ENCODE results near the gene ALG1L2.
"Not testable (repeated sequence)": the region's sequence is repeated elsewhere in the genome, so short reads cannot be mapped to it uniquely, and the experiment has no call there.

ALG1L2 gene

DNA sequence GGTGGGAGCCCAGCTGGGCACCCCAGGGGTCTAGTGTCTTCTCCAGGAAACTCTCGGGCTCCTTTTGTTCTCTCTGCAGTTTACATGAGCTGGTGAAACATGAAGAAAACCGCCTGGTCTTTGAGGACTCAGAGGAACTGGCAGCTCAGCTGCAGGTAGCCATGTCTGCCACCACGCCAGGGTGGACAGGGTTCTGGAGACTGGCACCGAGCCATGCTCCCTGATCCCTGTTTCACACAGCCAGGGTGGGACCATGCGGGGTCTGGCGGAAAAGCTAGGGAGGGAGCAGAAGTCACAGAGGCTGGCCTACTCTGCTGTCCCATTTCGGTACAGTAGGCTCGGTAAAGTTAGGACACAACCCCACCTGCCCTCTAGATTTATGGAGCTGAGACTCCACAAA lies 15.5 kb downstream of the ALG1L2 start:
- H3K4me1 ChIP-seq (ENCODE audit: insufficient read depth, low read length); H3K36me3 ChIP-seq (ENCODE audit: insufficient read depth, low read length); H3K4me3 ChIP-seq (ENCODE audit: low read depth in 1 of 2, low read length in 2 of 2); H3K9me3 ChIP-seq (ENCODE audit: low read length); H3K27me3 ChIP-seq (ENCODE audit: control insufficient read depth in 1 of 2, insufficient read depth in 2 of 2, low read length in 2 of 2); H3K9ac ChIP-seq (ENCODE audit: low read length); H3K27ac ChIP-seq (ENCODE audit: low read depth, low read length): not testable (repeated sequence)

- H3K4me1 ChIP-seq (ENCODE audit: insufficient read depth, low read length); H3K9me3 ChIP-seq (ENCODE audit: low read length); H3K27ac ChIP-seq (ENCODE audit: low read depth, low read length); H3K9ac ChIP-seq (ENCODE audit: low read length); H3K4me3 ChIP-seq (ENCODE audit: low read depth in 1 of 2, low read length in 2 of 2); H3K27me3 ChIP-seq (ENCODE audit: control insufficient read depth in 1 of 2, insufficient read depth in 2 of 2, low read length in 2 of 2); H3K36me3 ChIP-seq (ENCODE audit: insufficient read depth, low read length): not testable (repeated sequence)
These were observed 16.3 kb downstream of the ALG1L2 start for GRCh38 chr3:130097690-130098638.

DNA sequence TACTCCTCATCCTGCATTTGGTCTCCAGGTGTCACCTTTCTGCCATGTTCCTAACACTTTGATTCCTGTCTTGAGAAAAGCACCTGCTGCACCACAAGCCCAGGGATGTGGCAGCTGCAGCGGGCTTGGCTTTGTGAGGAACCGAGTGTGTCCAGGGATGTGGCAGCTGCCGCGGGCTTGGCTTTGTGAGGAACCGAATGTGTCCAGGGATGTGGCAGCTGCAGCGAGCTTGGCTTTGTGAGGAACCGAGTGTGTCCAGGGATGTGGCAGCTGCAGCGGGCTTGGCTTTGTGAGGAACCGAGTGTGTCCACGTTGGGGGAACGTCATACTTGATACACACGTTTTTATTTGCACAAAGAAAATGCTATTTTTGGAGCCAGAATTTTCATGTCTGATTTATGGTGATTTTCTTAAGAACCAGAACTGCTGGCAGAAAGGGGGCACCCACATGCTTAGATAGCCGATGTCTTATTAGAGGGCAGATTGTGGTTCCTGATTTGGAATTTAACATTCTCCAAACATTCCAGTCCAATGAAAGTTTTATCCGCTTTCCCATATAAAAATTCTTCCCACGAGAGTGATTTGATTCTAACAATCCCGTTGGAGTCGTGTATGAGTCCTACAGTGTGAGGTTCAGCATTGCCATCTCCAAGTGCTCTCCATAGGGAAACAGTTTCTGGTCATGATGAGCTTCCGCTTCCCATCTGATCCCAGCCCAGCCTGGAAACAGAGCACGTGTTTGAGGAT lies 17.2 kb downstream of the ALG1L2 start:
- H3K27me3 ChIP-seq (ENCODE audit: control insufficient read depth in 1 of 2, insufficient read depth in 2 of 2, low read length in 2 of 2); H3K4me3 ChIP-seq (ENCODE audit: low read depth in 1 of 2, low read length in 2 of 2); H3K9ac ChIP-seq (ENCODE audit: low read length); H3K27ac ChIP-seq (ENCODE audit: low read depth, low read length); H3K9me3 ChIP-seq (ENCODE audit: low read length); H3K36me3 ChIP-seq (ENCODE audit: insufficient read depth, low read length); H3K4me1 ChIP-seq (ENCODE audit: insufficient read depth, low read length): not testable (repeated sequence)

- H3K27ac ChIP-seq (ENCODE audit: low read depth, low read length); H3K9me3 ChIP-seq (ENCODE audit: low read length); H3K36me3 ChIP-seq (ENCODE audit: insufficient read depth, low read length); H3K27me3 ChIP-seq (ENCODE audit: control insufficient read depth in 1 of 2, insufficient read depth in 2 of 2, low read length in 2 of 2); H3K4me1 ChIP-seq (ENCODE audit: insufficient read depth, low read length); H3K9ac ChIP-seq (ENCODE audit: low read length); H3K4me3 ChIP-seq (ENCODE audit: low read depth in 1 of 2, low read length in 2 of 2): not testable (repeated sequence)
These were observed 20.9 kb downstream of the ALG1L2 start for GRCh38 chr3:130102545-130102944.

DNA sequence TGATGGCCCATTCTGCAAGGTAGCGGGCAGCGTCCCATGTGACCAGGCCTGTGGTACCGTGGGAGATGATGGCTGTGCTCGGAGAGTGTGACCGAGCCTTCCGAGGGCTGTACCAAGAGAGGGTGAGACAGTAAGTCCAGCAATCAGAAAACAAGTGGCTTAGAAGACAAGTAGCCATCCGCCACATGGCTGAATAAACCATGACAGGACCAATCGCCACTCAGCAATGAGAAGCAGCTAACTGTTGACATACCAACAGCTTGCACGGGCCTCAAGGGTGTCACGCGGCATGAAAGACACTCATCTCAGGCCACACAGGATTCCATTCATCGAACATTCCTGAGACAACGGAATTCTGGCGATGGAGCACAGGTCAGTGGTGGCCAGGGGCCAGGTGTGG lies 22.6 kb downstream of the ALG1L2 start:
- H3K4me3 ChIP-seq (ENCODE audit: low read depth in 1 of 2, low read length in 2 of 2); H3K27me3 ChIP-seq (ENCODE audit: control insufficient read depth in 1 of 2, insufficient read depth in 2 of 2, low read length in 2 of 2); H3K36me3 ChIP-seq (ENCODE audit: insufficient read depth, low read length); H3K9ac ChIP-seq (ENCODE audit: low read length); H3K9me3 ChIP-seq (ENCODE audit: low read length); H3K27ac ChIP-seq (ENCODE audit: low read depth, low read length); H3K4me1 ChIP-seq (ENCODE audit: insufficient read depth, low read length): not testable (repeated sequence)

- H3K36me3 ChIP-seq (ENCODE audit: insufficient read depth, low read length); H3K4me3 ChIP-seq (ENCODE audit: low read depth in 1 of 2, low read length in 2 of 2); H3K9me3 ChIP-seq (ENCODE audit: low read length); H3K27ac ChIP-seq (ENCODE audit: low read depth, low read length); H3K27me3 ChIP-seq (ENCODE audit: control insufficient read depth in 1 of 2, insufficient read depth in 2 of 2, low read length in 2 of 2); H3K9ac ChIP-seq (ENCODE audit: low read length); H3K4me1 ChIP-seq (ENCODE audit: insufficient read depth, low read length): not testable (repeated sequence)
These were observed 25.8 kb downstream of the ALG1L2 start for GRCh38 chr3:130107333-130107995.

DNA sequence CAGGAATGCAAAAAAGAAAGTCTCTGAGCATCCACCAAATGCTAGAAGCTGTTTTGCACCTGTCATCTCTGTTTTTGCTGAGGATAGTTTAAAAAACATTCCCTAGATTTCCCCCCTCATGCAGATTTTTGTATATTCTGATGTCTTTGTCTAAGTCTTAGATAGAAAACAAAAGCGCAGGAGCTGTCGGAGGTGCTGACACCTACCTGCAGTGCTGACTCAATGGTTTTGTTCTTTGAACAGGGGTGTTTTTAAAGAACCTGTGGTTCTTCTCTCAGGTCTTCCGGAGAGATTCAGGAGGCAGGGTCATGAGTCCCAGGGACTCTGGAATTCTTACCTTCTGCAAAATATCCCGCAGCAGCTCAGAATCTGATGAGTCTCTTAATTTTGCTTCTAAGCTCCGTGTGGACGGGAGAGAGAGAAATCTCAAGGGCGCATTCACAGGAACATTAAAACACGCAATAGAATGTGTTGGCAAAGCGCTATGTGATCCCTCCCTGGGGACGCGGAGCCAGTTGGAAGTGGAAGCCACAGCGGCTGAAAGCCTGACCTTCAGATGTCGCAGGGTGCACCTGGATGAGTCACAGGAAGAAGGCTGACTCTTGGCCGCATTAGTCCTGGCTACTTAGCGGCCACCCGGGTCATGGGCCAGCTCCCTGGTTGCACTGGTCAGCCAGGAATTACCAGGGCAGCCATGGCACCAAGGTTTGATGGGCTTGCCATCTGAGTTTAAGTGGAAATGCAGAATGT lies 27.4 kb downstream of the ALG1L2 start:
- H3K9me3 ChIP-seq (ENCODE audit: low read length); H3K4me3 ChIP-seq (ENCODE audit: low read depth in 1 of 2, low read length in 2 of 2); H3K36me3 ChIP-seq (ENCODE audit: insufficient read depth, low read length); H3K9ac ChIP-seq (ENCODE audit: low read length); H3K27me3 ChIP-seq (ENCODE audit: control insufficient read depth in 1 of 2, insufficient read depth in 2 of 2, low read length in 2 of 2); H3K27ac ChIP-seq (ENCODE audit: low read depth, low read length); H3K4me1 ChIP-seq (ENCODE audit: insufficient read depth, low read length): not testable (repeated sequence)

- H3K9ac ChIP-seq (ENCODE audit: low read length); H3K36me3 ChIP-seq (ENCODE audit: insufficient read depth, low read length); H3K9me3 ChIP-seq (ENCODE audit: low read length); H3K4me1 ChIP-seq (ENCODE audit: insufficient read depth, low read length); H3K27me3 ChIP-seq (ENCODE audit: control insufficient read depth in 1 of 2, insufficient read depth in 2 of 2, low read length in 2 of 2): not testable (repeated sequence)
- Histone ChIP-seq H3K4me3 (ENCODE audit: low read depth in 1 of 2, low read length in 2 of 2) (peak overlapping the region; percentile 60 to 95), H3K27ac (ENCODE audit: low read depth, low read length) (peak overlapping the region; percentile 61)
These were observed 28.9 kb downstream of the ALG1L2 start for GRCh38 chr3:130110386-130111169.

DNA sequence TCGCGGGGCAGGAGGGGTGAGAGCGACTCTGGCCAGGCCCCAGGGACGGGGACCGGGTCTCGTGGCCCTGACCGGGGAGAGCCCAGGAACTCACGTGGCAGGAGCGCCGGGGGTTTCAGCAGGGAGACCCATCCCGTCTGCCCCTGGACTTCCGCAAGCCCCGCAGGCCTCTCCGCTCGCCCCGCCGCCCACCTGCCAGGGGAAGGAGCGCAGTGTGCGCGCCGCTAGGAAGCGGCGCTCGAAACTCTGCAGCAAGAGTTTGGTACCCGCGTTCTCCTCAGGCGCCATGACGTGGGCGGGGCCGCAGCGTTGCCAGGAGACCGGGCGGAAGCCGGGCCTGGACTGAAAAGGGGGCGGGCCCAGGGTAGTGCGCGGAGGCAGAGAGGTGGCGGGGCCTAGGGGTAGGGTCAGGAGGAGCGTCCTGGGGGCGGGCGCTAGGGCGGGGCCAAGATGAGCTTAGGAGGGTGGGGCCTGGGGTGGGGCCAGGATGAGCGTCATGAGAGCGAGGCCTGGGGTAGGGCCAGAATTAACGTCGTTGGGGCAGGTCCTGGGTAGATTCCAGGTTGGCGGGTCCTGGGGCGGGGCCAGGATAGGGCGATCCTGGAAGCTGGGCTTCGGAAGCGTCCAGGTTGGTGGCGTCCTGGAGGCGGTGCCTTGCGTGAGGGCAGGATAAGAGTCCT lies 29.7 kb downstream of the ALG1L2 start:
- Histone ChIP-seq H3K4me3 (ENCODE audit: low read depth in 1 of 2, low read length in 2 of 2) (peak overlapping the region; percentile 60 to 95), H3K4me1 (ENCODE audit: insufficient read depth, low read length) (no peaks in the 10 kb centered on the region), H3K36me3 (ENCODE audit: insufficient read depth, low read length) (no peaks in the 10 kb centered on the region), H3K9me3 (ENCODE audit: low read length) (no peaks in the 10 kb centered on the region), H3K27ac (ENCODE audit: low read depth, low read length) (peak overlapping the region; percentile 68), H3K9ac (ENCODE audit: low read length) (no peak overlapping the region), H3K27me3 (ENCODE audit: control insufficient read depth in 1 of 2, insufficient read depth in 2 of 2, low read length in 2 of 2) (no peaks in the 10 kb centered on the region)

- not testable (repeated sequence) for H3K4me1 ChIP-seq (ENCODE audit: insufficient read depth, low read length); H3K36me3 ChIP-seq (ENCODE audit: insufficient read depth, low read length); H3K27me3 ChIP-seq (ENCODE audit: control insufficient read depth in 1 of 2, insufficient read depth in 2 of 2, low read length in 2 of 2); H3K9ac ChIP-seq (ENCODE audit: low read length); H3K9me3 ChIP-seq (ENCODE audit: low read length)
- H3K27ac ChIP-seq (ENCODE audit: low read depth, low read length), result peak overlapping the region; percentile 68
- H3K4me3 ChIP-seq (ENCODE audit: low read depth in 1 of 2, low read length in 2 of 2), result peak overlapping the region; percentile 38 to 73
These were observed 30.5 kb downstream of the ALG1L2 start for GRCh38 chr3:130111865-130112747.
